ENCODE measurements around the gene SLC24A1. TPM values are rescaled to one million over a fixed set of nuclear protein-coding genes. Genes with fewer than 3 reads are reported as not detected.
A peak's percentile ranks its signal among the peaks of the same experiment; 100 is the strongest.
"Not testable (repeated sequence)": the region's sequence is repeated elsewhere in the genome, so short reads cannot be mapped to it uniquely, and the experiment has no call there.

Gene SLC24A1
- total RNA-seq, 2 donors from 2014 or later: 6.8 to 8.9 TPM

DNA sequence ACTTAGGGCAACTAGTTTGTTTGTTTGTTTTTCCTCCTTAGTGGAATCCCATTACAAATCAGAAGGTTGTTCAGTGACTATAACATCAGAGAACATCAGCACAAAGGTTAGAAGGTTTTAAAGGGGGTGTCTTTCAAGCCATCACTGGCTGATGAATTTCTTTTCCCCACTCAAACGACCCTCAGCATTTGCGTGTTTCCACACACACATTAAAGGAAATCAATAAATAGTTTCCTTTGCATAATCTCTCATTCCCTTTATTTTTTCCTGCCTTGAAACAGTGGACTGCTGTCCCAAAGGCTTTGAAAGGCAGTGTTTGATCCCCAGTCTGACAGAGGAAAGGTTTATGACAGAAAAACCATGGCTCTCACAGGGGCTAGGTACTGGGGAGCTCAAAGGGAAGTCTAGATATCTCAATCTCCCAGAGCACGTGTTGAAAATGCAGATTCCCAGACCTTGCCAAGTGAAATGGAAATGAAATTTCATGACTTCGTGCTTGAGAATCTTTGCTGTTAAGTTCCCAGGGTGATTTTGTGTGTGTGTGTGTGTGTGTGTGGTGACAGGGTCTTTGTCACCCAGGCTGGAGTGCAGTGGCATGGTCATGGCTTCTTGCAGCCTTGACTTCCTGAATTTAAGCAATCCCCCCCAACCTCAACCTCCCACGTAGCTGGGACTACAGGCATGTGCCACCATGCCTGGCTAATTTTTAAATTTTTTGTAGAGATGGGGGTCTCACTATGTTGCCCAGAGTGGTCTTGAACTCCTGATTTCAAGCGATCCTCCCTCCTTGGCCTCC is 8.6 kb upstream of the SLC24A1 start:
- no peak for DNase-seq
- intact Hi-C loops (cut with DNase I, micrococcal nuclease): no loop called here
- no peak for ATAC-seq

DNA sequence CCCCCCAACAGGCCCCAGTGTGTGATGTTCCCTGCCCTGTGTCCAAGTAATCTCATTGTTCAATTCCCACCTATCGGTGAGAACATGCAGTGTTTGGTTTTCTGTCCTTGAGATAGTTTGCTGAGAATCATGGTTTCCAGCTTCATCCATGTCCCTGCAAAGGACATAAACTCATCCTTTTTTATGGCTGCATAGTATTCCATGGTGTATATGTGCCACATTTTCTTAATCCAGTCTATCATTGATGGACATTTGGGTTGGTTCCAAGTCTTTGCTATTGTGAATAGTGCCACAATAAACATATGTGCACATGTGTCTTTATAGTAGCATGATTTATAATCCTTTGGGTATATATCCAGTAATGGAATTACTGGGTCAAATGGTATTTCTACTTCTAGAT is 5.9 kb upstream of the SLC24A1 start:
- intact Hi-C loops (cut with DNase I, micrococcal nuclease); ATAC-seq; DNase-seq: not testable (repeated sequence)

DNA sequence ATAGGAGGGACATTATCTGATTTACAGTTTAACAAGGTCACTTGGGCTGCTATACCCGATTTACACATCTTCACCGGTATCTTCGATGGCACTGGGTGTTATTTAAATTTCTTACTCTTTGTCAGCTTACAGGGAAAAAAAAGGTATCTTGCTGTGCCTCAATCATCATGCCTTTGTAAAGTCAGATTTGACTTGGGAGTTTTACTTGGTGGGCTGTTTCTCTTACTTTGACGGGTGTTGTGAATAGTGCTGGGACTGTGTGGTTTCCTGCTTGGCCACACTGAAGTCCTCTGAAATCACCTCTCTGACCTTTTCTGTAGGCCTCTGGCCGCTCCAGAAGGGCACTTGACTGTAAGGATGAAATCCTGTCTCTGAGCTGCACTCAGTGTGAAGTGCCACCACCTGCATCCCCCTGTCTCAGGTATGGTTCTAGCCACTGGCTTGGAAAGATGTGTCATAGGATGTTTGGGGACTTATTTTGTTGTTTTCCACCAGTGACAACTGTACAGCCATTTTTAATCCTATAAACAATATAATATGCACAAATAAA is 3.1 kb upstream of the SLC24A1 start:
- no peak for DNase-seq
- intact Hi-C loops (cut with DNase I, micrococcal nuclease): no loop called here
- ATAC-seq: no peak

DNA sequence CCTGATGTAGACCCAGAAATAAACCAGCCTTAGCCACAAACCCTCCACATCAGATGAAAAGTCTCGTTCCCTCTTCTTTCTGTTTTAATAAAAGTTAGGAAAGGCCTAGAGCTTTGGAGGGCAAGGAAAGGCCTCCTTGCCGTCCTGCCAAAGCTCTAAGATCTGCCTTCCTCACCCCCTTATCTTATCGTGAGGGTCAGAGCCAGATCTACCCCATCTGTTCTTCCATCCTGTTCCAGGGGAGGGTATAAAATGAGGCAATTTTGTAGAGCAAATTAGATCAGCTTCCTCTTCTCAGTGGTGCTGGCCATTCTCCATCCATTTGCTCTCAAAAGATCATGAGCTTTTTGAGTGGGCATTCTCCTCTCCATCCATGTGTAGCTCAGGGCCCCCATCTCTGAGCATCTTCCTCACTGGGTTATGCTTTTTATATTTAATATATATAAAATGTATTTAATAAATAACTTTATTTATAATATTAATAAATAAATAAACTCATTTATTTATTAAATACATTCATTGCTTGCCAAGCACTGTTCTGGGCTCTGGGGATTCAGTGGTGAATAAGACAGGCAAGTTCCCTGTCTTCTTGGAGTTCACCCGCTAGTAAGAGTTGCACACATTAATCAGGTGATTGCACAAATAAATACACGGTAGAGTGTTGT is 2.0 kb upstream of the SLC24A1 start:
- ATAC-seq: no peak
- no peak for DNase-seq
- intact Hi-C loops (cut with DNase I, micrococcal nuclease): no loop called here

DNA sequence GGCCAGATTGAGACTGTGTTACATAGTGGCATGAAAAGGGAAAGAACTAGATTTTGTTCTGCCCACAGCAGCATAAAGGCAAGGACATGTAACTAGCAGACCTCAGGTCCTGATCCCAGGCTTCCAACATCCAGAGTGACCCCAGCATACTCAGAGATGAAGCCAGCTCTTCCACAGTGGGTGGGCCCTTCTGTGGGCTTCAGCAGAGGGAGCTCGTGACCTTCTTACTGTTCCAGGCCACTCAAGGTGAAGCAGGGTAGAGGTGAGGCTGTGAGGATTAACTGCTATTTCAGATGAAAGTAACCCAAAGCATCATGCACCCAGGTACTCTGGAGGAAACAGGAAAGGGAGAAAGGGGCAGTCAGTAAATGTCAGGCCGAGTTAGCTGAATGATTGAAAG is 905 bp upstream of the SLC24A1 start:
- ATAC-seq: no peak
- no peak for DNase-seq
- intact Hi-C loops (cut with DNase I, micrococcal nuclease): no loop called here

DNA sequence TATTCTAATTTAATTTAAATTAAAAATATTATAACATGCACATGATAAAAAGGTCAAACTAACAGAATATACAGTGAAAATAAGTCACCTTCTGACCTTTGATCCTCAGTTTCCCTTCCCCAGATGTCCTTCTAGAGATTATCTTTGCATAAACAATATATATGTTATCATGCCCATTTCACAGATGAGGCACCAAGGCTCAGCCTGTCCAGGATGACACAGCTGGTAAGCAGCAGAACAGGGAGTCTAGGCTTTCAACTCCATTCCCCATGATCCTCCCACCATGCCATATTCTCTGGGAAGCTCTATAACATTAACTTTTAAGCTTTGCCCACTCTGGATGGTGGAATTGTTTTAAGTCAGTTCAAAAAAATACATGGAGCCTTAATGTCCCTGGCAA is 1.4 kb downstream of the SLC24A1 start:
- ATAC-seq (no peak), DNase-seq (no peak)
- intact Hi-C loops (cut with DNase I, micrococcal nuclease): no loop called here

DNA sequence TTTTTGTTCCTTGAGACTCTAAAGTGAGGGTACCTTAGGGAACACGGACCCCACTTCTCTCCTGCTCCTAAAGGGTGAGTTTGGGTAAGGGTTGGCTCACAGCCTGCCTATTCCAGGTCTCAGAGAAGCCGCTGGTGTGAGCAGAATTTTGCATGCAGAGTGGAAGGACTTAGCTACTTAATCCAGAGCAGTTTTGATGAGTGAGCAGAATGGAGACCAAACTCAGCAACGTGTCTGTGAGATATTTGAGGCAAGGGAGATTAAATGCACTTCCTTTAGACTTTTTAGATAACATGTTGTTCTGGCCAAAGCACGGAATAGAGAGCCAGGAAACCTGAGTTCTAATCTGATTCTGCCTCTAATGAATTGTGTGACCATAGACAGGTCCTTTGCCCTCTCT is 5.1 kb downstream of the SLC24A1 start:
- ATAC-seq: no peak
- intact Hi-C loops (cut with DNase I, micrococcal nuclease): no loop called here
- no peak for DNase-seq

DNA sequence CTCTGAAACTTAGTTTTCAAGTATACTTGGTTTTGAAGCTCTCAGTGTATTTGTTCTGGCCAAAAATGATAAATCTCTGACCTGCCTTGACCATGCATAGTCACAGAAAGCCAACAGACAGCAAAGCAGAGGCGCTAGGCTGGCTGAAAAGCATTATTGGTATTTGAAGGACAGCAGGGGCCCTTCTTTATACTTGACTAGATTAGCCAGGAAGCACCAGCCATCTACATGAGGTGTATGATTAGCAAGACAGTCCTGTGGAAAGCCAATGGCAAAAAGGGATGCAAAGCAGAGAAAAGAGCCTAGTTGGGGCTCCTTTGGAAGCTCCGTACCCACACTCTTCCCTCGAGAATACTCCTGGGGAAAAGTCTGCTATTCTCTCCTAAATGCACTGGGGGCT is 7.8 kb downstream of the SLC24A1 start:
- ATAC-seq (no peak), DNase-seq (no peak)
- intact Hi-C loops (cut with DNase I, micrococcal nuclease): no loop called here

DNA sequence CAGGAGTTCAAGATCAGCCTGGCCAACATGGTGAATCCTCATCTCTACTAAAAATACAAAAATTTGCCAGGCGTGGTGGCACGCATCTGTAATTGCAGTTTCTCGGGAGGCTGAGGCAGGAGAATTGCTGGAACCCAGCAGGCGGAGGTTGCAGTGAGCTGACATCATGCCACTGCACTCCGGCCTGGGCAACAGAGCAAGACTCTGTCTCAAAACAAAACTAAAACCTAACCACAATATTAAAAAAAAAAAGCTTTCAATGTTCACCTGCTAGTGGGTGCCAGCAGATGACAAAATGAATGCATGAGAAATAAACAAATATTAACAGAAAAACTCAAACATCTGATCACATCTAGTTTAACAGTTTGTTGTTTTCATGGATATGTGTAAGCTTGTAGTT is 9.0 kb downstream of the SLC24A1 start:
- intact Hi-C loops (cut with DNase I, micrococcal nuclease): loop anchor here in 1 of 2 donors (10.0 kb wide), 1 partner anchor 224 kb away; no protein-coding TSS in a partner anchor
- no peak for ATAC-seq
- DNase-seq: no peak

DNA sequence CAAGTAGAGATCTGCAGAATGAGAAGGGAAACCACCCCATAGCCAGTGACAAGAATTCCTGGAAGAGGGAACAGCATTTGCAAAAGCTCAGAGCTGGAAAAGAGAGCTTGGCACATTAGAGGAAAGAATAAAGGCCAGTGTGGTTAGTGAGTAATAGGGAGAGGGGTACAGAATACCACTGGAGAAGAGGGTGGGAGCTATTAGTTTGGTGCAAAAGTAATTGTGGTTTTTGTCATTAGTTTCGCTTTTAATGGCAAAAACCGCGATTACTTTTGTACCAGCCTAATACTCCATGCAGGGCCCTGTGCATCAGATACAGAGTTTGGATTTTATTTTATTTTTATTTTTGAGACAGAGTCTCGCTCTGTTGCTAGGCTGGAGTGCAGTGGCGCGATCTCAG is 9.8 kb downstream of the SLC24A1 start:
- intact Hi-C loops (cut with DNase I, micrococcal nuclease): loop anchor here in 1 of 2 donors (10.0 kb wide), 1 partner anchor 223 kb away; no protein-coding TSS in a partner anchor
- DNase-seq (no peak), ATAC-seq (no peak)

DNA sequence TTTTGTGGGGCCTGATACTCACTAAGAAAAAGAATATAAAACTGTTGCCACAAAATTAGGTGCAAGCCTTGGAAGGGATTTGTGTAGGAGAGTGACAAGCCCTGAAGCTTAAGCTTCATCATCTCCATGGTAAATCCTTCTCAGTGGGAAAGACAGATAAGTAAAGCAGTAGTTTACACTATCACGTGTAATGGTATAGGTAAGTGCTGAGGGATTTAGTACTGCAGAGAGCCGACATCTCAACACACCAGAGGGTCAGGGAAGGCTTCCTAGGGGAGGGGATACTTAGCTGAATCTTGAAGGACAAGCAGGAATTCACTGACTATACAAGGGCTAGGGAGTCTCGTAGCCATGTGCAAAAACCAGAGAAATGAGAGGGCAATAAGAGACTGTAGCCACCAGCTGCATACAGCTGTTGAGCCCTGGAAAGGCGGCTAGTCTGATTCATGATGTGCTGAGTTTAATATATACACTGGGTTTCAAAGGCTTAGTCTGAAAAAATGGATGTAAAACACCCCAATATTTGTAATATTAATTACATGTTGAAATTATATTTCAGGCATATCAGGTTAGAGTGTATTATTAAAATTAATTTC is 11.1 kb downstream of the SLC24A1 start:
- intact Hi-C loops (cut with DNase I, micrococcal nuclease): loop anchor here in 1 of 2 donors (10.0 kb wide), 1 partner anchor 222 kb away; no protein-coding TSS in a partner anchor
- ATAC-seq (no peak), DNase-seq (no peak)

DNA sequence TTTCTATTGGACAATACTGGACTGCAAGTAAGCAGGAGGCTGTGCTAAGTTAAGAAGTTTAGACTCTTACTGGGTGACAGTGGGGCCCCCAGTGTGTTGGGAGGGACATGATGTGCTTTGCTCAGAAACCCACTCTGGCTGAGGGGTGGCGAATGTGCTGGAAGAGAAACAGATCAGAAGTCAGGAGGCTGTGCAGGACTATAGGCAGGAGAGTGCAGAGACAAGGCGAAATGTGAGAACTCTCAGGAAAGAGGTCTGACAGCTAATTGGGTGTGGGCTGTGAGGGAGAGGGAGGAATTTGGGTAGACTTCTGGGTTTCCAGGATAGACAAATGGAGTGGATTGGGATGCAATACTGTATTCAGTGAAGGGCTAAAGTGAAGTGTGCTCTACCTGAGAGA is 12.0 kb downstream of the SLC24A1 start:
- intact Hi-C loops (cut with DNase I, micrococcal nuclease): loop anchor here in 1 of 2 donors (10.0 kb wide), 1 partner anchor 221 kb away; no protein-coding TSS in a partner anchor
- DNase-seq: no peak
- ATAC-seq: no peak

DNA sequence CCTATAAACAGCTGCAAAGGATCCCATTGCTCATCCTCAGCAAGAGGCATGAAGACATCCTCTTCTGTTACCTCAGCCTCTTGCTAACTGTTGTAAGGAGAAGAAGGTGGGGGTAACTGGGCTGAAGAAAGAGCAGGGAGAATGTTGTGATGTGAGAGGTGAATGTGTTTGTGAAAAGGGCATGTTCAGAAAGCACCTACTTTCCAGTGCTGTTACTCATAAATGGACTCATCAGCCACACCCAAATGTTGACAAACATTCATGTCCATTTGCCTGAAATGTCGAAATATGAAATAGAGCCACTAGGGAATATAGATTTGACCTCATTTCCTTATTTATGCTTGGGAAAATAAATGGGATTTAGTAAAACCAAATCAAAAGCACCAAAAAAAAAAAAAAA is 12.6 kb downstream of the SLC24A1 start:
- intact Hi-C loops (cut with DNase I, micrococcal nuclease): loop anchor here in 1 of 2 donors (10.0 kb wide), 1 partner anchor 220 kb away; no protein-coding TSS in a partner anchor
- ATAC-seq (no peak), DNase-seq (no peak)

DNA sequence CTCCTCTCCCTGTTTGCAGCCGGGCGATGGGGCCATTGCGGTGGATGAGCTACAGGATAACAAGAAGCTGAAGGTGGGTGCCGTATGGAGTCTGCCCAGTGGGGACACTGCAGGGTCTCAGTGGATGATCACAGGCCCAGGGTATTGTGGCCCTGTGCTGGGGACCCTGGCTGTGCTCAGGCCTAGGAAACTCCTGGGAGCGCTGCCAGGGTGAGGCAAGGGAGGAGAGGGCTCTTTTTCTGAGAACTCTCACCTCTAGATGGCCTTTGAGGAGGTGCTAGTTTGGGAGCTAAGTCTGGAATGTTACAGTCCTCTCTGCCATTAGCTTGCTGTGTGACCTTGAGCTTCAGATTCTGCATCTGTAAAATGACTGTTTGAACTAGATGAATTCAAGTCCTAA is 16.4 kb downstream of the SLC24A1 start:
- intact Hi-C loops (cut with DNase I, micrococcal nuclease): loop anchor here in 1 of 2 donors (10.0 kb wide), 1 partner anchor 217 kb away; no protein-coding TSS in a partner anchor
- no peak for ATAC-seq

DNA sequence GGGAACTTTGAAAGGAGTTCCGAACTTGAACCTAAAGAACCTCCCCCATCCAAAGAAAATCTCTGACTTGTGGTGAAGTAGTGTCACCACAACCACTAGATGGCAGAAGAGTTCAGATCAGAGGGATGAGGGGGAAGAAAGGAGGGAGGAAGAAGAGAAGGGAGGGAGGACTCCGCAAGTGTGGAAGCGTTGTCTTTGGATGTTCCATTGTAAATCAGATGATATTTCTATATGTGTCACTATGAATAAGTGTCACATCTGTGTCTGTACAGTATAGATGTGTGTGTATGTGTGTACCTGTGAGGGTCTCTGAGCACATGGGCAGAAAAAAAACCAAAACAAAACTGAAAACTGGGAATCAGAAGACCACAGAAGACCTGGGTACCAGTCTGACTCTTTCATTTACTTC is 16.9 kb downstream of the SLC24A1 start:
- ATAC-seq (peak; percentile 81), DNase-seq (no peak)
- intact Hi-C loops (cut with DNase I, micrococcal nuclease): loop anchor here in 1 of 2 donors (10.0 kb wide), 1 partner anchor 216 kb away; no protein-coding TSS in a partner anchor

More for the DNA sequence above, 16.4 kb downstream of the SLC24A1 start:
- no peak for DNase-seq

DNA sequence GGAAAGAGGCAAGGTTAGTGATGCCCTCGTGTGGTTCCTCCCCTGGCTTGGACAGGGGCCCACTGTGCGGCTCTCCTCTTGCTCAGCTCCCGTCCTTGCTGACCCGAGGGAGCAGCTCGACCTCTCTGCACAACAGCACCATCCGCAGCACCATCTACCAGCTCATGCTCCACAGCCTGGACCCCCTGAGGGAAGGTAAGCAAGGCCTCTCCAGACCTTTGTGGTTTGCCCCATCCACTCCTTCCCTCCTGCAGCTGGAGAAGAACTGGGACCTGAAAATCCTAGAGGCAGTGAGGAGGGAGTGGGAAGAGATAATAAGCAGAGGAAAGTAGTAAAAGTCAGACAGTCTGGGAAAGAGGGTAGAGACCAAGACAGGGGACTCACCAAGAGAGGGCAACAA is 17.8 kb downstream of the SLC24A1 start:
- intact Hi-C loops (cut with DNase I, micrococcal nuclease): loop anchor here in 1 of 2 donors (10.0 kb wide), 1 partner anchor 215 kb away; no protein-coding TSS in a partner anchor
- ATAC-seq (no peak), DNase-seq (no peak)

DNA sequence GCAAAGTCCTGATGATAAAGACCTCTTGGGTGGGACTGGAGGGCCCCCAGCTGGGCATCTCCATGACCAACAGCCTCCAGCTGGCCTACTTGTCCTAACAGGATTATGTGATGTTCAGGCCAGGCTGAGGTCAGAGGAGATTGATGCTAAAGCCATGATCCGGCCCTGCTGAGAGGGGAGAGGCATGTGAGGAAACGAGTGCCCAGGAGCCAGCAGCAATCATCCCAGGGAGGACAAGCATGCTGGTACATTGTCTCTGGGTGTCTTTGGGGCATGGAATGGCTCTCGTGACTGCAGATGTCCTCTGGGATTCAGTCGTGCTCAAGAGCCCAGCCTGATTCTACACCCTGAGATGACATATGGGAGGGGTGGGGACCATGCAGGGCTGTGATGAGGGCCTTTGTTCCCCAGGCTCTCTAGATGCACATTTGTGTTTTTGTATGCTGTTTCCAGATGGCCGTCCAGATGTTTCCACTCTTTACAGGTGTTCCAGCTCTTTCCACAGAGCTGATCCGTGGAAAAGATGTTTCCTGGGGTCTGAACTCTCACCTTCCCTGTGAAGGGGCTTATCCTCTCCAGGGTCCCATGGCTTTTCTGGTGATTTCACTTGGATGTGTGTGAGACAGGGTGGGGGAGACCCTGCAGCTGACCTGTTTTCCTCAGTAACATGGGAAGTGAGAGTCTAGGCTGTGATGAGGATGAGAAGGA is 20.2 kb downstream of the SLC24A1 start:
- intact Hi-C loops (cut with DNase I, micrococcal nuclease): no loop called here
- ATAC-seq (no peak), DNase-seq (no peak)

DNA sequence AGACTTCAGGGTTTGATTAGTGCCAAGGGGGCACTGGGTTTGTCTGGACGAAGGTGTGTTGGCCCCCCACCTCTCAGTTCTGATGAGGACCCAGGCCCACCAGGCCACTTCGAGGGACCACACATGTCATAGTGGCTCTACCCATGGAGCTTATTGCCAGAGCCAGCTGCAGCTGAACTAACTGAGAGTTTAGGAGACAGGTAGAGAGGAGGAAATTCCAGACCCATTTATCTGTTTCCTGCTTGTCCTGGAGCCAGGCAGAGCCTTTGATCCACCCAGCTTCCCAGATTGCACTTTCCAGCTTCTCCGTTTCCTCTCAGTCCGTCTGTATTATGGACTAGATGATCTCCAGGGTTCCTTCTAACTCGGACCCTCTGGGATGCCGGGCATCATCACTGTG is 20.9 kb downstream of the SLC24A1 start:
- intact Hi-C loops (cut with DNase I, micrococcal nuclease): no loop called here
- ATAC-seq (peak; percentile 85), DNase-seq (peak in 1 of 2 donors; percentile 33)

DNA sequence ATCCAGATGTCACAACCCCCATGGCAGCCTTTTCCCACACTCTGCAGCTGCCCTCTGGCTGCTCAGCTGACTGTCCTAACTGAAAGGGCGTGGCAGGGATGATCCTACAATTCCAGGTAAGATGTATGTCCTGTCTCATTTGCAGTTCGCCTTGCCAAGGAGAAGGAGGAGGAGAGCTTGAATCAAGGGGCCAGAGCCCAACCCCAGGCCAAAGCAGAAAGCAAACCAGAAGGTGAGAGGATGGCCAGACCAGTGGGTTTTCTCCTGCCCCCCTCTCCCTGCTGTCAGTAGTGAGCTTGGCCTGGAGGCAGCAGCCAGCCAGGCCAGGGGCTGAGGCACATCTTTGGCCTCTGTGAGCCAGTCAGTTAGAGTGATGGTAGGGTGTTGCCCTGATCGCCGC is 22.5 kb downstream of the SLC24A1 start:
- intact Hi-C loops (cut with DNase I, micrococcal nuclease): no loop called here
- no peak for ATAC-seq
- DNase-seq: no peak

Measured in left colon (tissue), 2 donors.